Endothelial cell of umbilical vein (primary cell): Measurements from ENCODE around the gene LRRTM4. TPM values are rescaled to one million over a fixed set of nuclear protein-coding genes. Genes with fewer than 3 reads are reported as not detected.

Source experiments
- BruUV-seq: library from RNA; stranded (reverse); fragments of 400-500 nt; replicated peaks from 2 replicates; lab custom pipeline; 2021; lab: Mats Ljungman, UMichigan
- CTCF ChIA-PET: fragments of 300-600, 350-600 bp; sonication (Branson Sonifier 250); formaldehyde crosslinking; loops from one replicate; lab custom pipeline; 2021; ENCODE audit warnings: antibody characterized with exemption, inconsistent platforms; lab: Charles Lee
- POLR2A ChIA-PET: fragments of 300-600, 350-600 bp; sonication (Branson Sonifier 250); formaldehyde crosslinking; loops from one replicate; lab custom pipeline; 2021; ENCODE audit warnings: antibody characterized with exemption, inconsistent platforms; lab: Charles Lee
- DNase-seq: peaks from one replicate; pipeline ENCODE4 v3.0.0-alpha.2; 2011; ENCODE audit warnings: low read depth, low spot score
- FAIRE-seq: peaks from 2 replicates; lab custom pipeline; 2011; peaks lifted over from hg19 to GRCh38; lab: Jason Lieb, UNC
- H2AFZ ChIP-seq: 2 replicates; pipeline ENCODE4 v1.6.0; 2012; ENCODE audit warnings: low read depth, low read length, control low read depth, inconsistent platforms
- H3K27ac ChIP-seq: 2 replicates; pipeline ENCODE4 v1.5.1; 2011; ENCODE audit warnings: low read depth, mild to moderate bottlenecking, control low read depth, low read length, moderate library complexity; ENCODE audit not compliant: insufficient read depth
- H3K27me3 ChIP-seq, 2 experiments: 2 replicates each; pipeline versions ENCODE4 v1.6.0 to v1.6.1; 2011; ENCODE audit warnings: low read length in 2 of 2, mixed read lengths in 1 of 2; ENCODE audit not compliant: control insufficient read depth in 2 of 2, insufficient read depth in 2 of 2
- H3K36me3 ChIP-seq, 2 experiments: 2 replicates in 1 of 2; 3 replicates in 1 of 2; pipeline ENCODE4 v1.5.1; 2011; ENCODE audit warnings: low read length in 2 of 2, mild to moderate bottlenecking in 1 of 2, moderate library complexity in 1 of 2; ENCODE audit not compliant: control insufficient read depth in 2 of 2, insufficient read depth in 2 of 2; ENCODE audit errors: extremely low read depth in 1 of 2
- H3K4me1 ChIP-seq: 3 replicates; pipeline ENCODE4 v1.5.1; 2011; ENCODE audit warnings: mild to moderate bottlenecking, low read length; ENCODE audit not compliant: control insufficient read depth, insufficient read depth; ENCODE audit errors: extremely low read depth
- H3K4me2 ChIP-seq: 2 replicates; pipeline ENCODE4 v1.6.1; 2011; ENCODE audit warnings: low read length, control low read depth, mixed read lengths; ENCODE audit not compliant: insufficient read depth
- H3K4me3 ChIP-seq, 3 experiments: fragments of 200-600 bp in 1 of 3; sonication (generic), shearing (Covaris generic) in 1 of 3; replicated peaks in 1 of 3; 2 replicates each; pipeline ENCODE4 v1.5.1; 2011 to 2016; ENCODE audit warnings: control low read depth in 3 of 3, low read length in 3 of 3, mild to moderate bottlenecking in 2 of 3, inconsistent platforms in 1 of 3, low read depth in 1 of 3, moderate library complexity in 1 of 3; ENCODE audit not compliant: insufficient read depth in 1 of 3
- H3K79me2 ChIP-seq: 2 replicates; pipeline ENCODE4 v1.6.0; 2012; ENCODE audit warnings: low read length, inconsistent platforms; ENCODE audit not compliant: control insufficient read depth, insufficient read depth
- H3K9ac ChIP-seq: replicated peaks from 2 replicates; pipeline ENCODE3; 2011; ENCODE audit warnings: low read length, control low read depth; ENCODE audit not compliant: insufficient read depth; ENCODE audit errors: extremely low read depth
- H3K9me1 ChIP-seq: replicated peaks from 3 replicates; pipeline ENCODE4 v1.6.0; 2011; ENCODE audit warnings: mild to moderate bottlenecking, low read length; ENCODE audit not compliant: control insufficient read depth, insufficient read depth; ENCODE audit errors: extremely low read depth
- H3K9me3 ChIP-seq: replicated peaks from 2 replicates; pipeline ENCODE4 v1.5.1; 2012; ENCODE audit warnings: low read length, inconsistent platforms; ENCODE audit not compliant: control insufficient read depth, insufficient read depth
- H4K20me1 ChIP-seq: replicated peaks from 2 replicates; pipeline ENCODE3; 2011; ENCODE audit warnings: mild to moderate bottlenecking, low read length; ENCODE audit not compliant: control insufficient read depth, insufficient read depth; ENCODE audit errors: extremely low read depth
- CTCF ChIP-seq, 2 donors: IDR thresholded peaks; 1 replicate in 1 of 2; 2 replicates in 1 of 2; pipeline ENCODE4 v1.5.1; 2011; ENCODE audit warnings: low read length in 2 of 2, mild to moderate bottlenecking in 2 of 2, moderate library complexity in 2 of 2, control low read depth in 1 of 2, inconsistent platforms in 1 of 2, low read depth in 1 of 2; ENCODE audit not compliant: insufficient read depth in 1 of 2; ENCODE audit errors: extremely low read depth in 1 of 2
- EZH2 ChIP-seq: IDR thresholded peaks from 2 replicates; pipeline ENCODE4 v1.6.1; 2012; ENCODE audit warnings: borderline replicate concordance, low read depth, mild to moderate bottlenecking, moderate library complexity, low read length, inconsistent platforms; ENCODE audit not compliant: severe bottlenecking
- FOS ChIP-seq: IDR thresholded peaks from 2 replicates; pipeline ENCODE4 v1.6.1; 2011; ENCODE audit warnings: mild to moderate bottlenecking, low read length, moderate library complexity, borderline replicate concordance; ENCODE audit not compliant: insufficient read depth
- GATA2 ChIP-seq: IDR thresholded peaks from 2 replicates; pipeline ENCODE4 v1.7.0; 2011; ENCODE audit warnings: low read depth, mild to moderate bottlenecking, moderate library complexity, mixed read lengths, low read length; ENCODE audit not compliant: insufficient read length, insufficient read depth
- JUN ChIP-seq: IDR thresholded peaks from 2 replicates; pipeline ENCODE4 v1.6.1; 2011; ENCODE audit warnings: borderline replicate concordance, low read depth; ENCODE audit not compliant: insufficient read length, insufficient read depth
- MAX ChIP-seq: IDR thresholded peaks from 2 replicates; pipeline ENCODE4 v1.6.1; 2011; ENCODE audit not compliant: insufficient read depth, insufficient read length
- MYC ChIP-seq: IDR thresholded peaks from one replicate; pipeline ENCODE4 v1.6.1; 2011; ENCODE audit warnings: mild to moderate bottlenecking, low read depth, low read length
- POLR2A ChIP-seq: IDR thresholded peaks from 2 replicates; pipeline ENCODE4 v1.6.1; 2012; ENCODE audit warnings: low read depth, mild to moderate bottlenecking, control low read depth, low read length
- POLR2AphosphoS5 ChIP-seq: IDR thresholded peaks from 2 replicates; pipeline ENCODE4 v1.6.1; 2012; ENCODE audit warnings: low read depth, mild to moderate bottlenecking, control low read depth, low read length, moderate library complexity; ENCODE audit not compliant: insufficient read depth
- dilution Hi-C: fragments of 300-500 bp; cut with MboI; formaldehyde crosslinking; loops from one replicate; pipeline ENCODE4 v1.15.0; 2019; ENCODE audit warnings: low sequenced_read_pairs; ENCODE audit not compliant: extremely low pct_ligation_motif_present
- intact Hi-C: fragments of 100-400 bp; cut with micrococcal nuclease; formaldehyde crosslinking; loops from one replicate; pipeline ENCODE4 v1.10.0; 2022
- polyA plus RNA-seq, 4 experiments: library from polyadenylated mRNA; depleted of rRNA in 3 of 4; stranded (reverse) in 3 of 4; unstranded in 1 of 4; fragments of >200 nt; gene quantifications; 2 replicates each; pipeline versions ENCODE4 v1.2.1 to v1.2.3, GENCODE V29; 2011 to 2012; ENCODE audit warnings: missing spikeins in 1 of 4
- total RNA-seq: library from RNA; stranded (reverse); gene quantifications from 2 replicates; pipeline ENCODE4 v1.2.3, GENCODE V29; 2021

LRRTM4 gene
- total and polyA plus RNA-seq, 2 donors (not counting 3 experiments of a cell fraction or from before 2014, with no cell fraction given), result not detected

- Histone ChIP-seq H3K4me3 (no peak overlapping the region), H3K27ac (no peak overlapping the region), H3K27me3 (no peaks in the 10 kb centered on the region), H4K20me1 (no peaks in the 10 kb centered on the region), H3K79me2 (no peaks in the 10 kb centered on the region), H3K9ac (no peak overlapping the region), H3K36me3 (no peaks in the 10 kb centered on the region), H3K9me1 (no peaks in the 10 kb centered on the region), H3K4me1 (no peaks in the 10 kb centered on the region), H3K9me3 (no peaks in the 10 kb centered on the region), H2AFZ (no peak overlapping the region), H3K4me2 (no peak overlapping the region)
- FAIRE-seq, result no peak
- CTCF ChIA-PET, result no interaction called here
- BruUV-seq, result no TSS peak
- dilution Hi-C loops, result no loop called here
- DNase-seq, result no peak
- no peak for TF ChIP-seq CTCF (IDR thresholded peaks at IDR 0.05; ENCODE audit: extremely low read depth in 1 of 2, insufficient read depth in 1 of 2, low read depth in 1 of 2, low read length in 2 of 2)
- TF ChIP-seq FOS, result no peak
- no peak for TF ChIP-seq POLR2AphosphoS5
- no peak for TF ChIP-seq EZH2
- no peak for TF ChIP-seq POLR2A
- no peak for TF ChIP-seq MYC
- no peak for TF ChIP-seq JUN
- no peak for TF ChIP-seq MAX
- no peak for TF ChIP-seq GATA2
- POLR2A ChIA-PET, result no interaction called here
- intact Hi-C loops, result no loop called here
These were observed 419.2 kb downstream of the LRRTM4 start for GRCh38 chr2:77102927-77103326.
